H1 (cell line): ENCODE measurements around the gene PSMC1. TPM values are rescaled to one million over a fixed set of nuclear protein-coding genes. Genes with fewer than 3 reads are reported as not detected.

Source experiments
- CBX8 ChIP-seq: fragments of 300-800, 300-1000 bp; sonication (generic); IDR thresholded peaks from 2 replicates; pipeline ENCODE4 v1.7.1; 2016; ENCODE audit warnings: low read depth, low read length, borderline replicate concordance
- MAFK ChIP-seq: IDR thresholded peaks from 2 replicates; pipeline ENCODE4 v1.6.1; 2012; ENCODE audit warnings: low read depth, mild to moderate bottlenecking, improper control_type of control experiment, low read length
- RFX5 ChIP-seq: IDR thresholded peaks from 2 replicates; pipeline ENCODE4 v1.6.1; 2011; ENCODE audit warnings: low read depth, low read length, improper control_type of control experiment, borderline replicate concordance
- polyA plus RNA-seq, 7 experiments: library from polyadenylated mRNA; depleted of rRNA in 3 of 7; stranded (reverse) in 5 of 7; unstranded in 2 of 7; fragments of >200 nt in 5 of 7; fragments of 200-250 nt in 2 of 7; gene quantifications; 1 replicate in 5 of 7; 2 replicates in 1 of 7; 4 replicates in 1 of 7; pipeline versions ENCODE4 v1.2.1 to v1.2.3, GENCODE V29; 2011 to 2013; ENCODE audit warnings: missing spikeins in 2 of 7, mixed read lengths in 2 of 7
- total RNA-seq: library from RNA; stranded (reverse); fragmentation: NEBNext Ultra II Directional; extraction: Animal tissue kit (Norgen Biotek cat#: 25700); gene quantifications from 2 replicates; pipeline ENCODE4 v1.2.1, GENCODE V29; 2021

The PSMC1 gene
- total and polyA plus RNA-seq, 2 of the 8 experiments (the other 6 are each of a cell fraction or from before 2014, with no cell fraction given), result 46.2 to 99.6 TPM

GRCh38 chr14:90256354-90257131 lies at the start of gene PSMC1 (continued):
- TF ChIP-seq RFX5, result no peak
- TF ChIP-seq MAFK, result peak; percentile 78; the same call in 1 of the 2 replicates
- TF ChIP-seq CBX8, result no peak
